D721Med (cell line): ENCODE measurements around the gene CNOT6.
"Not testable (repeated sequence)": the region's sequence is repeated elsewhere in the genome, so short reads cannot be mapped to it uniquely, and the experiment has no call there.

ENCODE experiments used
- DNase-seq: peaks from one replicate; pipeline ENCODE4 v3.0.0; 2011; ENCODE audit warnings: low spot score; ENCODE audit not compliant: insufficient read length
- FAIRE-seq: peaks from 2 replicates; lab custom pipeline; 2011; peaks lifted over from hg19 to GRCh38; lab: Jason Lieb, UNC
- CTCF ChIP-seq: IDR thresholded peaks from 2 replicates; pipeline ENCODE4 v1.5.1; 2012; ENCODE audit warnings: mild to moderate bottlenecking, control low read depth; ENCODE audit not compliant: insufficient read depth; ENCODE audit errors: missing control alignments

The CNOT6 gene

GRCh38 chr5:180474569-180474968 is 19.6 kb upstream of the CNOT6 start:
- FAIRE-seq = no peak
- DNase-seq = no peak
- TF ChIP-seq CTCF = no peak

- DNase-seq, FAIRE-seq: not testable (repeated sequence)
These were observed 18.1 kb upstream of the CNOT6 start for GRCh38 chr5:180475969-180476524.

- TF ChIP-seq CTCF = no peak
- no peak for FAIRE-seq
- DNase-seq = no peak
These were observed 9.4 kb upstream of the CNOT6 start for GRCh38 chr5:180484813-180485212.

- no peak for DNase-seq
- no peak for TF ChIP-seq CTCF
- FAIRE-seq = no peak
These were observed 7.5 kb upstream of the CNOT6 start for GRCh38 chr5:180486636-180487149.

- no peak for FAIRE-seq
- TF ChIP-seq CTCF = no peak
- no peak for DNase-seq
These were observed 6.6 kb upstream of the CNOT6 start for GRCh38 chr5:180487556-180487955.

- FAIRE-seq (no peak), DNase-seq (no peak)
- TF ChIP-seq CTCF = peak; percentile 20
These were observed 2.7 kb upstream of the CNOT6 start for GRCh38 chr5:180491496-180491895.

- DNase-seq = no peak
- no peak for FAIRE-seq
- no peak for TF ChIP-seq CTCF
These were observed 1.8 kb upstream of the CNOT6 start for GRCh38 chr5:180492226-180492903.
